Prostate gland (tissue), 2 donors: ENCODE data around the gene ATF6. TPM values are rescaled to one million over a fixed set of nuclear protein-coding genes. Genes with fewer than 3 reads are reported as not detected.

ENCODE experiments used
- DNase-seq: peaks from one replicate; pipeline ENCODE4 v3.0.0-alpha.2; 2019; ENCODE audit warnings: low spot score
- H3K27ac ChIP-seq, 2 donors: fragments of 200-600 bp; sonication (generic); 2 replicates each; pipeline ENCODE4 v1.5.1; 2017 to 2019
- H3K27me3 ChIP-seq: fragments of 200-600 bp; sonication (generic); replicated peaks from 2 replicates; pipeline ENCODE4 v1.5.1; 2019; ENCODE audit not compliant: insufficient read depth
- H3K36me3 ChIP-seq, 2 donors: fragments of 200-600 bp; sonication (generic); 1 replicate in 1 of 2; 2 replicates in 1 of 2; pipeline versions ENCODE4 v1.5.1 to v1.8.1; 2017 to 2019
- H3K4me1 ChIP-seq: fragments of 200-600 bp; sonication (generic); replicated peaks from 2 replicates; pipeline ENCODE4 v1.5.1; 2019
- H3K4me3 ChIP-seq, 2 donors: fragments of 200-600 bp; sonication (generic); 2 replicates each; pipeline ENCODE4 v1.5.1; 2017 to 2019
- H3K9me3 ChIP-seq: fragments of 200-600 bp; sonication (generic); 2 replicates; pipeline ENCODE4 v1.5.1; 2017
- CTCF ChIP-seq, 4 experiments: fragments of 200-600 bp in 2 of 4; fragments of 450-650 bp in 2 of 4; sonication (generic) in 2 of 4; IDR thresholded peaks; 1 replicate in 3 of 4; 2 replicates in 1 of 4; pipeline ENCODE4 v1.5.1; 2016 to 2019; ENCODE audit warnings: antibody characterized with exemption in 4 of 4, mild to moderate bottlenecking in 2 of 4, moderate library complexity in 2 of 4
- POLR2A ChIP-seq: fragments of 450-650 bp; IDR thresholded peaks from one replicate; pipeline ENCODE4 v1.6.1; 2016; ENCODE audit warnings: antibody characterized with exemption, mild to moderate bottlenecking
- POLR2AphosphoS5 ChIP-seq: sonication (generic); formaldehyde crosslinking; IDR thresholded peaks from one replicate; pipeline ENCODE4 v1.6.1; 2017; ENCODE audit warnings: antibody characterized with exemption
- WGBS: methylation state at CpG from one replicate; pipeline ENCODE4 v1.1.5; 2018; 5-methylcytosine and 5-hydroxymethylcytosine counted together
- intact Hi-C: fragments of 100-400 bp; cut with DNase I; formaldehyde crosslinking; loops from one replicate; pipeline ENCODE4 v1.14.2; 2022
- total RNA-seq, 2 donors: library from RNA; depleted of rRNA; stranded (reverse); fragments of >200 nt; gene quantifications; one replicate each; pipeline ENCODE4 v1.1.0, GENCODE V29; 2016

The ATF6 gene
- total RNA-seq, 2 donors from 2014 or later = 34.6 to 38.9 TPM

- H3K4me3 ChIP-seq = no peak overlapping the region
- H3K4me1 ChIP-seq = peaks cover 3% of the 10 kb centered on the region
- H3K36me3 ChIP-seq = no peaks in the 10 kb centered on the region
- TF ChIP-seq POLR2AphosphoS5 = no peak
- TF ChIP-seq POLR2A = no peak
- TF ChIP-seq CTCF (IDR thresholded peaks at IDR 0.05) = no peak
- intact Hi-C loops = no loop called here
- no peak for DNase-seq
- H3K9me3 ChIP-seq = no peaks in the 10 kb centered on the region
- H3K27me3 ChIP-seq = no peaks in the 10 kb centered on the region
- no peak overlapping the region for H3K27ac ChIP-seq
- WGBS = 97% methylated on average over 3 of the region's 3 CpGs
Measured at GRCh38 chr1:162004441-162004950, 238.4 kb downstream of the ATF6 start.

- no peaks in the 10 kb centered on the region for H3K9me3 ChIP-seq
- WGBS = 79% methylated on average over 6 of the region's 6 CpGs
- H3K27me3 ChIP-seq = no peaks in the 10 kb centered on the region
- H3K4me1 ChIP-seq = peaks cover 3% of the 10 kb centered on the region
- no peak overlapping the region for H3K27ac ChIP-seq
- H3K36me3 ChIP-seq = no peaks in the 10 kb centered on the region
- intact Hi-C loops = no loop called here
- no peak overlapping the region for H3K4me3 ChIP-seq
- no peak for DNase-seq
- no peak for TF ChIP-seq CTCF (IDR thresholded peaks at IDR 0.05)
- no peak for TF ChIP-seq POLR2A
- no peak for TF ChIP-seq POLR2AphosphoS5
Measured at GRCh38 chr1:162006081-162006480, 240.0 kb downstream of the ATF6 start.

- Histone ChIP-seq H3K4me1 (peaks cover 3% of the 10 kb centered on the region), H3K36me3 (no peaks in the 10 kb centered on the region), H3K9me3 (no peaks in the 10 kb centered on the region), H3K27ac (no peak overlapping the region), H3K4me3 (no peak overlapping the region), H3K27me3 (no peaks in the 10 kb centered on the region)
- intact Hi-C loops = no loop called here
- TF ChIP-seq CTCF (IDR thresholded peaks at IDR 0.05) (no peak), POLR2A (no peak), POLR2AphosphoS5 (no peak)
- WGBS = 74% methylated on average over 3 of the region's 3 CpGs
- no peak for DNase-seq
Measured at GRCh38 chr1:162007466-162007865, 241.3 kb downstream of the ATF6 start.

- no peak for DNase-seq
- 78% methylated on average over 5 of the region's 5 CpGs for WGBS
- TF ChIP-seq CTCF (IDR thresholded peaks at IDR 0.05) = no peak
- no peak for TF ChIP-seq POLR2A
- TF ChIP-seq POLR2AphosphoS5 = no peak
- Histone ChIP-seq H3K27ac (no peak overlapping the region), H3K27me3 (no peaks in the 10 kb centered on the region), H3K36me3 (no peaks in the 10 kb centered on the region), H3K4me3 (no peak overlapping the region), H3K4me1 (peaks cover 3% of the 10 kb centered on the region), H3K9me3 (no peaks in the 10 kb centered on the region)
- intact Hi-C loops = no loop called here
Measured at GRCh38 chr1:162008799-162009198, 242.7 kb downstream of the ATF6 start.

- Histone ChIP-seq H3K27ac (no peak overlapping the region), H3K36me3 (no peaks in the 10 kb centered on the region), H3K9me3 (no peaks in the 10 kb centered on the region), H3K27me3 (no peaks in the 10 kb centered on the region), H3K4me3 (no peak overlapping the region), H3K4me1 (peaks cover 3% of the 10 kb centered on the region)
- no peak for TF ChIP-seq CTCF (IDR thresholded peaks at IDR 0.05)
- no peak for TF ChIP-seq POLR2AphosphoS5
- no peak for TF ChIP-seq POLR2A
- WGBS = 41% methylated on average over 9 of the region's 9 CpGs
- DNase-seq = peak; percentile 27
- intact Hi-C loops = no loop called here
Measured at GRCh38 chr1:162009501-162010174, 243.5 kb downstream of the ATF6 start.
